Amniotic stem cell (primary cell): Measurements from ENCODE around the gene DQX1.
A peak's percentile ranks its signal among the peaks of the same experiment; 100 is the strongest.
"Not testable (repeated sequence)": the region's sequence is repeated elsewhere in the genome, so short reads cannot be mapped to it uniquely, and the experiment has no call there.

ENCODE experiments used
- DNase-seq: peaks from one replicate; lab custom pipeline; 2025; lab: John Stamatoyannopoulos, UW

The DQX1 gene, protein sequence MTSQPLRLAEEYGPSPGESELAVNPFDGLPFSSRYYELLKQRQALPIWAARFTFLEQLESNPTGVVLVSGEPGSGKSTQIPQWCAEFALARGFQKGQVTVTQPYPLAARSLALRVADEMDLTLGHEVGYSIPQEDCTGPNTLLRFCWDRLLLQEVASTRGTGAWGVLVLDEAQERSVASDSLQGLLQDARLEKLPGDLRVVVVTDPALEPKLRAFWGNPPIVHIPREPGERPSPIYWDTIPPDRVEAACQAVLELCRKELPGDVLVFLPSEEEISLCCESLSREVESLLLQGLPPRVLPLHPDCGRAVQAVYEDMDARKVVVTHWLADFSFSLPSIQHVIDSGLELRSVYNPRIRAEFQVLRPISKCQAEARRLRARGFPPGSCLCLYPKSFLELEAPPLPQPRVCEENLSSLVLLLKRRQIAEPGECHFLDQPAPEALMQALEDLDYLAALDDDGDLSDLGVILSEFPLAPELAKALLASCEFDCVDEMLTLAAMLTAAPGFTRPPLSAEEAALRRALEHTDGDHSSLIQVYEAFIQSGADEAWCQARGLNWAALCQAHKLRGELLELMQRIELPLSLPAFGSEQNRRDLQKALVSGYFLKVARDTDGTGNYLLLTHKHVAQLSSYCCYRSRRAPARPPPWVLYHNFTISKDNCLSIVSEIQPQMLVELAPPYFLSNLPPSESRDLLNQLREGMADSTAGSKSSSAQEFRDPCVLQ

DNA sequence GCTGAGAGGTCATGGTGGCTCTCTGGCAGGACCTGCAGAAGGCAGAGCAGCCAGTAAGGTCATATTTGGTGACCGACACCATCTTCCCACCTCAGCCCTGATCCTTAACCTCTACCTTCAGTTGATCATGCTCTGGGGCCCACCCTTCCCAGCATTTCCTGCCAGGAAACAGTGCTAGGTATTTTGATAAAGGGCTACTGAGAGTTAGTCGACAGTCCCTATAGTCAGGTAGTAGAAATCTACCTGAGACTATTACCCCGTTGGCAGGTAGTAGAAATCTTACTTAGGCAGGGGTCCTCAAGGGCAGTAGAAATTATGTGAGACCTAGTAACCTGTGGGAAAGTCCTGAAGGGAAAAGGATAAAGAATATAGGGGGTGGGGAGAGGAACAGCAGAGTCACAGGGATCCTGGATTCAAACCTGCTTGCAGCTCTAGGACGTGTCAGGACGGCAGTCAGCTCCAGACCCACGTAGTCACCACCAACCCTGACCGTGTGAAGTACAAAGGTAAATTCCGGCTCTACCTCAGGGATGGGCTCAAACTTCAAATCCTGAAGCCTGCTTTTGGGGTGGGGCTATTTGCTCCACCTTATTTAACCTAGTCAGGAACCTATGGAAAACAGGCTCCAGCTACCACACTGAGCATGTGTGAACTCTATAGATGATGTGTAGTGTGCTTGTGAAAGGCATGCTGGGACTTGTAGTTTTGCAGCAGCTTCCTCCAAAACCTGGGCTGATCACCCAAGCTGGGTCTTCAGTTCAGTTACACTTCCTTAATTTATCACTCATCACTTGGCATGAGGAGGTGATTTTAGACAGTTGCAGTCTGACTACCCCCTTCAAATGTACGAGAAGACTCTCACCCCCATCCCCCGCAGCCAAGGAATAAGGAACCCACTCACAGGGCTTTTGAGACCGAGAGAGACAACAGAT, at the start of gene DQX1:
DQX1 (minus strand) TSS at position 515 of the 932 bp plus-strand sequence; CDS start at position 13, 502 bp downstream.
- DNase-seq: no peak

DNA sequence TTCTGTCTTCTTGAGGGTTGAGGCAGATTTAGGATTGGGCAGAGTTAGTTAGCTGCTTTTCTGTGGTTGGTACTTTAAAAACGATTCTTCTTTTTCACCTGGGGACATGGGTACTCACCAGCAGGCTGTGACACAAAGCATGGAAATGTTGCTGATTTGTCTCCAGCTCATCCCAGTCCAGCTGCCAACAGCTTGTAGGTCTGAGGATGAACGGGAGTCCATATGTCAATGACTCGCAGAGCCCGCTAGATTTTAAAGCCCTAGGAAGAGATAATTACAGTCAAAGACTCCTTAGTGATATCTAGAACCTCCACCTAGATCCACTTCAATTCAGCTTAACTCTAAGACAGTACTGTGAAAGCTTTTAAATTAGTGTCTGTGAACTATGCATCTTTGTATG, 49.3 kb upstream of the DQX1 start:
- DNase-seq: no peak

GRCh38 chr2:74573747-74574562, 47.9 kb upstream of the DQX1 start:
- DNase-seq: no peak

DNA sequence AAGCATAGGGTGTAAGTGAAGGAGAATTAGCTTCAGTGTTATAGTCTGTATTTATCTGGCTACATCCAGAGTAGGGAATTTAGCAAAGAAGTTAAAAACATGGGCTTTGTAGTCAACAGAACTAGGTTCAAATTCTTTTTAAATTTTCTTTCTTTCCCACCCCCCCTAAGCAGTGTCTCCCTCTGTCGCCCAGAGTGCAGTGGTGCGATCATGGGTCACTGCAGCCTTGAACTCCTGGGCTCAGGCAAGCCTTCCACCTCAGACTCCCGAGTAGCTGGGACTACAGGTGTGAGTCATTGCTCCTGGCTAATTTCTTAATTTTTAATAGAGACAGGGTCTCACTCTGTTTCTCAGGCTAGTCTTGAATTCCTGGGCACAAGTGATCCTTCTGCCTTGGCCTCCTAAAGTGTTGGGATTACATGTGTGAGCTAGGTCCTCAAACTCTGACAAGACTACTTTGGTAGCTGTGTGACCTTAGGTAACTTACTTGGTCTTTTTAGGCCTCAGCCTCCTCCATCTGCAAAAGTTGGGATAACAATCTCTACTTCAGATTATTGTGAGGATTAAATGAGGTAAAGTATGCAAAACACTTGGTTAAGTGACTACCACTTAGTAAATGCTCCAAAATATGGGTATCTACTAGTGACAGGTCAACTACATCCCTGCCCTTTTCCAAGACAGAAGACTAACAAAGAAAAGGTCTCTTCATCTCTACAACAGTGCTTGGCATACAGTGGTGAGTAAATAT, 46.3 kb upstream of the DQX1 start:
- DNase-seq: no peak

DNA sequence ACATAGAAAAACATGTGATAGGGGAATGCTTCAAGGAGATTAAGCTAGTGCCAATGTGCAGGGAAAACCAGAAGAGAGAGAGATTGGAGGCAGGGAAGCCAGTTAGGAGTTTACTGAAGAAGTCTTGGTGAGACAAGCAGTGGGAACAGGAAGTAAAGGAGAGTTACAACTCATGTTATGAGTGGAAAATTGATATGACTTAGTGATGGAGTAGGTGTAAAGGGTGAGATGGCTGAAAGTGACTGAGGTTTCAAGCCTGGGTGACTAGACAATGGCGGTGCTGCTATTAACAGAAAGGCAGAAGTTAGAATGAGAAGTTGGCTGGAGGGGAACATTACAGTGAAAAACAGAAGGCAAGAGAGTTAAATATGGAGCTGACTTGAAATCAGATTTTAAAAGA, 45.0 kb upstream of the DQX1 start:
- no peak for DNase-seq

DNA sequence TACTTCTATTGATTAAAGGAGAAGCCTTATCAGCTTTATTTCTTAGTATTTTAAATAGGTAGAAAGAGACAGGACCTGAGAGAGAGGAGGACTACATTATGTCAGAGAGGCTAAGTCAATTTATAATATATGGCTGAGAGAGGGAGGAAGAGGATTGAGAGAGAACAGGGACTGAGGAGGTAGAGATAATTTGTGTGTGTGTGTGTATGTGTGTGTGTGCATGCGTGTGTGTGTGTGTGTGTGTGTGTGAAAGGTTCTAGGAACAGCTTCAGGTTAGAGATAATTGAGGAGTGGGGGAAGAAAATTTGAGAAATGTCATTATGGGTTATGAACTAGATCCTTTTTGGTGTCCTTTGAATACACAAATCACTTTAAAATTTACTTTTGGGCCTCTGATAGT, 43.7 kb upstream of the DQX1 start:
- DNase-seq: no peak

GRCh38 chr2:74567881-74568280, 41.9 kb upstream of the DQX1 start:
- peak; percentile 39 for DNase-seq

- peak; percentile 75 for DNase-seq
These were observed 40.7 kb upstream of the DQX1 start for GRCh38 chr2:74566754-74567085.

GRCh38 chr2:74566076-74566753, 40.2 kb upstream of the DQX1 start:
- DNase-seq: no peak

GRCh38 chr2:74564222-74564621, 38.2 kb upstream of the DQX1 start:
- no peak for DNase-seq

DNA sequence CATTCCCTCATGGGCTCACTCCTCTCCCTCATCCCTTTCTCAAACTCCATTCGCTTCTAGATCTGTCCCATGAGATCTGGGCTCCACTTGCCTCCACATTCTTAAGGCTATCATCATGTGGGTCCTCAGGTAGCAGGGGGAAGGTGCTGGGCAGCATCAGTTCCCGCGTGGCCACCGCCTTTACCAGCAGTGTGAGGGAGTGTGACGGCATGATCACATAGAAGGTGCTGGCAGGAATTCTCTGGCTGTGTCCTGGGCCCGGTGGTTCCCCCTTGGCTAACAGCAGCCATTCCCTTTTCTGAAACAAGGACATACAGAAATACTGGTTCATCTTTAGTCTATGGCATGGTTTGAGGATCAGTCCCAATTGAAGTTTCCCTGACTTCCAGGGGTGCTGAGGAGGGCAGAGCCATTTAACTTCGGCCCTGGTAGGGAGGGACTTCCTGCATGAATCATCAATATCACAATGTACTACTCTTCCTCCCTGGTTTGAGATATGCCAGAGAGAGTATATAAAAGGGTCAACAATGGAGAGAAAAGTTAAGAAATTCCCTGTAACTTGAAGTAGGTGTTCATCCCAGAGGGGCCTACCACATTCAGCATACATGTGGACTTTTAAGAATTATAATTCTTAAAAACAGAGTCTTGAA, 36.2 kb upstream of the DQX1 start:
- no peak for DNase-seq

GRCh38 chr2:74561022-74561421, 35.0 kb upstream of the DQX1 start:
- not testable (repeated sequence) for DNase-seq

GRCh38 chr2:74560591-74560990, 34.6 kb upstream of the DQX1 start:
- DNase-seq: no peak

- DNase-seq: no peak
These were observed 33.9 kb upstream of the DQX1 start for GRCh38 chr2:74559912-74560311.

- no peak for DNase-seq
These were observed 32.5 kb upstream of the DQX1 start for GRCh38 chr2:74558284-74559230.

GRCh38 chr2:74556831-74557370, 30.9 kb upstream of the DQX1 start:
- no peak for DNase-seq

- DNase-seq: no peak
These were observed 30.1 kb upstream of the DQX1 start for GRCh38 chr2:74556159-74556558.

DNA sequence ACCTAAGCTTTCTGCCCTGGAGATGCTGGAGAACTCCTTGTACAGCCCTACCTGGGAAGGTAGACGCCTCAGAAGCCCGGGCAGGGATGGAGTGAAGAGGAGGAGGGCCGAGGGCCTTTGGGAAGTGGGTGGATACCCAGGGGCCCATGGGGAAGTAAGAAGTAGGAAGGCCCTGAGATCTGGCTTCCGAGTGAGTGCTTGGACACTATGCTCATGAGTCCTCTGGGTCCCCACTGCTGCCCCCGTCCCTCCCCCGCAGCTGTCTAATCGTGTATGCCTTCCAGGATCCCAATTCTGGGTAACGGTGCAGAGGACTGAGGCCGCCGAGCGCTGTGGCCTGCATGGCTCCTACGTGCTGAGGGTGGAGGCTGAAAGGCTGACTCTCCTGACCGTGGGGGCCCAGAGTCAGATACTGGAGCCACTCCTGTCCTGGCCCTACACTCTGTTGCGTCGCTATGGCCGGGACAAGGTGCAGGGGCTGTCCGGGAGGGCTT, 29.6 kb upstream of the DQX1 start:
- DNase-seq: no peak
